ENCODE results near the gene PTMS.

DNA sequence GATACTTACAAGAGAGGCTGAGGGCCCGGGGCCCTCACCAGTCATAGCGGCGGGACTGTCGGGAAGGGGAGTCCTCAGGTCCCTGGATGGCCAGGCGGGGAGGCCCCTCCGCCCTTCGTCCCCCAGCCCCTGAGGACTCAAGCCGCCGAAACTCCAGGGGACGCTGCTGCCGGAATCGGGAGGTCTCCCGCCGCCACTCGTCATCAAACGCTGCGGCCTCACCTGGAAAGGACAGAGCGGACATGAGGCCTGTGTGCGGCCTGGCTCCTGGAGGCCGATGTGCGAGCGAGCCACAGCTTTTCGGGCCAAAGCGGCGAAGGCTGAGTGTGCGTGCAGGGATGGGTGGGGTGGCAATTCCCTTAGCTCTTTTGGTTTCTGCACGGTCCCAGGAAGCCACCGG is 17.4 kb upstream of the PTMS start:
- TF ChIP-seq CTCF (conservative IDR thresholded peaks at IDR 0.05; ENCODE audit: low read length) (no peak), EZH2phosphoT487 (IDR thresholded peaks at IDR 0.05; ENCODE audit: borderline replicate concordance, low read depth, low read length) (no peak)
